OCI-LY1 (cell line): ENCODE results near the gene A1CF.
"Not testable (repeated sequence)": the region's sequence is repeated elsewhere in the genome, so short reads cannot be mapped to it uniquely, and the experiment has no call there.

Source experiments
- H2AFZ ChIP-seq: fragments of 200-600 bp; sonication (generic), shearing (Covaris generic); 2 replicates; pipeline ENCODE4 v1.6.0; 2014; ENCODE audit warnings: antibody characterized with exemption, mild to moderate bottlenecking, low read length
- H3F3A ChIP-seq: fragments of 200-600 bp; sonication (generic), shearing (Covaris generic); 2 replicates; pipeline ENCODE4 v1.6.0; 2014; ENCODE audit warnings: mild to moderate bottlenecking, antibody characterized with exemption, low read length, moderate library complexity; ENCODE audit not compliant: insufficient read depth
- H3K27ac ChIP-seq: fragments of 200-600 bp; sonication (generic); 2 replicates; pipeline ENCODE4 v1.5.1; 2014; ENCODE audit warnings: low read length, mixed run types, mild to moderate bottlenecking, low read depth; ENCODE audit not compliant: poor library complexity, severe bottlenecking
- H3K27me3 ChIP-seq: fragments of 200-600 bp; sonication (generic); 2 replicates; pipeline ENCODE4 v1.6.0; 2014; ENCODE audit warnings: antibody characterized with exemption, mild to moderate bottlenecking, low read length, moderate library complexity; ENCODE audit not compliant: insufficient read depth
- H3K36me3 ChIP-seq: fragments of 200-600 bp; sonication (generic); 2 replicates; pipeline ENCODE4 v1.6.1; 2014; ENCODE audit warnings: mild to moderate bottlenecking, antibody characterized with exemption, low read length, moderate library complexity, mixed read lengths; ENCODE audit not compliant: insufficient read depth
- H3K4me1 ChIP-seq: fragments of 200-600 bp; sonication (generic); 2 replicates; pipeline ENCODE4 v1.5.1; 2014; ENCODE audit warnings: mild to moderate bottlenecking, low read length, moderate library complexity; ENCODE audit not compliant: insufficient read depth, severe bottlenecking
- H3K4me2 ChIP-seq: fragments of 200-600 bp; sonication (generic), shearing (Covaris generic); 2 replicates; pipeline ENCODE4 v1.6.1; 2014; ENCODE audit warnings: low read length
- H3K4me3 ChIP-seq: fragments of 200-600 bp; sonication (generic); 2 replicates; pipeline ENCODE4 v1.5.1; 2014; ENCODE audit warnings: low read length, low read depth, mild to moderate bottlenecking, mixed read lengths; ENCODE audit not compliant: poor library complexity, severe bottlenecking
- H3K79me2 ChIP-seq: fragments of 200-600 bp; shearing (Covaris generic); 2 replicates; pipeline ENCODE4 v1.6.1; 2016; ENCODE audit warnings: mixed run types, low read length, mixed read lengths; ENCODE audit not compliant: insufficient read depth
- H3K9ac ChIP-seq: fragments of 200-600 bp; sonication (generic), shearing (Covaris generic); 2 replicates; pipeline ENCODE4 v1.6.1; 2014; ENCODE audit warnings: mild to moderate bottlenecking, low read length, mixed read lengths
- H3K9me2 ChIP-seq: fragments of 200-600 bp; sonication (generic), shearing (Covaris generic); 2 replicates; pipeline ENCODE4 v1.6.1; 2014; ENCODE audit warnings: low read depth, mild to moderate bottlenecking, low read length, mixed read lengths
- H3K9me3 ChIP-seq: fragments of 200-600 bp; shearing (Covaris generic); 2 replicates; pipeline ENCODE4 v1.6.1; 2014; ENCODE audit warnings: low read length, mixed read lengths
- H4K20me1 ChIP-seq: fragments of 200-600 bp; sonication (generic), shearing (Covaris generic); 2 replicates; pipeline ENCODE4 v1.6.0; 2016; ENCODE audit warnings: mild to moderate bottlenecking, low read length; ENCODE audit not compliant: insufficient read depth
- EZH2 ChIP-seq: fragments of 200-600 bp; sonication (generic), shearing (Covaris generic); IDR thresholded peaks from 2 replicates; pipeline ENCODE4 v1.8.0; 2017; ENCODE audit warnings: borderline replicate concordance, mixed run types, mild to moderate bottlenecking, antibody characterized with exemption, low read length, moderate library complexity, mixed read lengths
- TF ChIP-seq, protein P1 (sequence below): fragments of 200-600 bp; sonication (generic), shearing (Covaris generic); IDR thresholded peaks from 2 replicates; pipeline ENCODE4 v1.5.1; 2017; ENCODE audit warnings: mild to moderate bottlenecking, antibody characterized with exemption, low read length, moderate library complexity, mixed read lengths

The A1CF gene

DNA sequence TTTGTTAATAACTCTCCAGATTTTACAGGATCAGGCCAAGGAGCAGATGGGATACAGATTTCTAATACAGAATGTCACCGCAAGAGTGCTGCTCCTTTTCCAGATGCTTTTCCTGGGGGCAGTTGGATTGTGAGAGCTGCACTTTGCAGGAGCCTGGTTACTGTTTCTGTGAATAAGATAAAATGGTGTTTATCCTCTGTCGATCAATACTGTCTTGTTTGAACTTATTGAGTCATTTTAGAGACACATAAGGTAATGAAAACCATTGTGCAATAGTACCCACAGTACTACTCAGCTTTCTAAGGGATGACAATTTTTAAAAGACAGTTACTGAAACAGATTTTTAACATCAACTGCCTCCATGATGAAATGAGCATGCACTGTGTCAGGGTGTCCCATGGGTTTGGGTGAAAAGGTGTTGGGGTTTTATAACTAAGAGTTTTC, 2.9 kb downstream of the A1CF start:
- Histone ChIP-seq H3K36me3 (no peaks in the 10 kb centered on the region), H3K27me3 (no peaks in the 10 kb centered on the region), H4K20me1 (no peaks in the 10 kb centered on the region), H3K27ac (no peak overlapping the region), H3F3A (no peaks in the 10 kb centered on the region), H3K4me2 (no peak overlapping the region), H2AFZ (no peak overlapping the region), H3K4me3 (no peak overlapping the region), H3K9ac (no peak overlapping the region), H3K9me3 (no peaks in the 10 kb centered on the region), H3K79me2 (no peaks in the 10 kb centered on the region), H3K9me2 (no peaks in the 10 kb centered on the region), H3K4me1 (no peaks in the 10 kb centered on the region)
- TF ChIP-seq EZH2, result no peak
- TF ChIP-seq, protein P1, sequence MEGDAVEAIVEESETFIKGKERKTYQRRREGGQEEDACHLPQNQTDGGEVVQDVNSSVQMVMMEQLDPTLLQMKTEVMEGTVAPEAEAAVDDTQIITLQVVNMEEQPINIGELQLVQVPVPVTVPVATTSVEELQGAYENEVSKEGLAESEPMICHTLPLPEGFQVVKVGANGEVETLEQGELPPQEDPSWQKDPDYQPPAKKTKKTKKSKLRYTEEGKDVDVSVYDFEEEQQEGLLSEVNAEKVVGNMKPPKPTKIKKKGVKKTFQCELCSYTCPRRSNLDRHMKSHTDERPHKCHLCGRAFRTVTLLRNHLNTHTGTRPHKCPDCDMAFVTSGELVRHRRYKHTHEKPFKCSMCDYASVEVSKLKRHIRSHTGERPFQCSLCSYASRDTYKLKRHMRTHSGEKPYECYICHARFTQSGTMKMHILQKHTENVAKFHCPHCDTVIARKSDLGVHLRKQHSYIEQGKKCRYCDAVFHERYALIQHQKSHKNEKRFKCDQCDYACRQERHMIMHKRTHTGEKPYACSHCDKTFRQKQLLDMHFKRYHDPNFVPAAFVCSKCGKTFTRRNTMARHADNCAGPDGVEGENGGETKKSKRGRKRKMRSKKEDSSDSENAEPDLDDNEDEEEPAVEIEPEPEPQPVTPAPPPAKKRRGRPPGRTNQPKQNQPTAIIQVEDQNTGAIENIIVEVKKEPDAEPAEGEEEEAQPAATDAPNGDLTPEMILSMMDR, result no peak

DNA sequence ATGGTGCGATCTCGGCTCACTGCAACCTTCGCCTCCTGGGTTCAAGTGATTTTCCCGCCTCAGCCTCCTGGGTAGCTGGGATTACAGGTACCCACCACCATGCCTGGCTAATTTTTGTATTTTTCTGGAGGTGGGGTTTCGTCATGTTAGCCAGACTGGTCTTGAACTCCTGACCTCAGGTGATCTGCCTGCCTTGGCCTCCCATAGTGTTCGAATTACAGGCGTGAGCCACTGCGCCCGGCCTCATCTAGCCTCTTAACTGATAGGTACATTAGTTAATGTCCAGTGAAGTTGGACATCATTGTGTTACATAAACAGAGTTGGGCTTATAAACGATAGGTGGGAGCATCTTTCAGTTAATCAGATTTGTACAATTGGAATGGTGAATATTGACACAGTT, 4.4 kb downstream of the A1CF start:
- not testable (repeated sequence) for H3K36me3 ChIP-seq, H3K4me2 ChIP-seq, H3K27me3 ChIP-seq, H3K9me2 ChIP-seq, H3K79me2 ChIP-seq, H3K27ac ChIP-seq, H3K9ac ChIP-seq, H3K9me3 ChIP-seq, H2AFZ ChIP-seq, H3F3A ChIP-seq, H3K4me3 ChIP-seq, H4K20me1 ChIP-seq, H3K4me1 ChIP-seq

DNA sequence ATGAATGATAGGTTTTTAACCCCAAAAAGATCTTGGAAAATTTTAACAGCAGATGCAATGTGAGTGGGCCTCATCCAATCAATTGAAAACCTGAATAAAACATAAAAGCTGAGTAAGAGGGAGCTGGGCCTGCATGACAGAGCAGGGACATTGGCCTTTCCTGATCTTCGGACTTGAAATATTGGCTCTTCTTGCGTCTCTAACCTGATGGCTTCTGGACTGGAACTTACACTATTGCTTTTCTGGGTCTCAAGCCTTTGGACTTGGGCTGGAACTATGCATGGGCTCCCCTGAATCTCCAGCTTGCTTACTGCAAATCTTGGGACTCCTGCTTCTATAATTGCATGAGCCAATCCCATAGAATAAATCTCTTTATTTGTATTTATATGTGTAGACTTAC, 9.0 kb downstream of the A1CF start:
- H3K27ac ChIP-seq, result no peak overlapping the region
- no peaks in the 10 kb centered on the region for H4K20me1 ChIP-seq
- H3K27me3 ChIP-seq, result no peaks in the 10 kb centered on the region
- TF ChIP-seq, protein P1, result no peak
- H2AFZ ChIP-seq, result no peak overlapping the region
- no peaks in the 10 kb centered on the region for H3K9me2 ChIP-seq
- H3K36me3 ChIP-seq, result no peaks in the 10 kb centered on the region
- no peak overlapping the region for H3K4me2 ChIP-seq
- no peaks in the 10 kb centered on the region for H3K4me1 ChIP-seq
- no peak overlapping the region for H3K4me3 ChIP-seq
- H3K9ac ChIP-seq, result no peak overlapping the region
- H3K79me2 ChIP-seq, result no peaks in the 10 kb centered on the region
- no peaks in the 10 kb centered on the region for H3F3A ChIP-seq
- H3K9me3 ChIP-seq, result no peaks in the 10 kb centered on the region

DNA sequence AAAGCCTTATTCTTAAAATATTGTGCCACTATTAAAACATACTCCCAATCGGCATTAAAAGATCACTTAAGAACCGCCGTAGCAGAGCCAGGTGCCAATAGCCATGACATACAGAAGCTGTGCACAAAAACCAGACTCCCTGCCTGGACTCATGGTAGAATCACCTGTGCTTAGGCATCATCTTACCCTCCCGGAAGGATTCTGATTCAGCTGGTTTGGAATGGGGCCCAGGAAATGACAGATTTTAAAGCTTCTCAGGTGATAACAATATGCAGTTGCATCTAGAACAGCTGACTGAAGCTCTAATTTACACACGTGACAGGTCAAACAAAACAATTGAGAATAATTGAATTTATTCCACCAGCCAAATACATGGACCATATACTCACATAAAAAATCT, 10.7 kb downstream of the A1CF start:
- H3K9me3 ChIP-seq, result no peaks in the 10 kb centered on the region
- H3K9ac ChIP-seq, result no peak overlapping the region
- H3K4me2 ChIP-seq, result no peak overlapping the region
- H4K20me1 ChIP-seq, result no peaks in the 10 kb centered on the region
- no peaks in the 10 kb centered on the region for H3K36me3 ChIP-seq
- no peaks in the 10 kb centered on the region for H3K79me2 ChIP-seq
- TF ChIP-seq EZH2, result no peak
- TF ChIP-seq, protein P1, result no peak
- H2AFZ ChIP-seq, result no peak overlapping the region
- no peak overlapping the region for H3K4me3 ChIP-seq
- H3F3A ChIP-seq, result no peaks in the 10 kb centered on the region
- H3K4me1 ChIP-seq, result no peaks in the 10 kb centered on the region
- H3K9me2 ChIP-seq, result no peaks in the 10 kb centered on the region
- H3K27ac ChIP-seq, result no peak overlapping the region
- H3K27me3 ChIP-seq, result no peaks in the 10 kb centered on the region
